Loucy (cell line): ENCODE results near the gene IGF2BP3.

Source experiments
- H2AFZ ChIP-seq: fragments of 200-600 bp; sonication (generic); 2 replicates; pipeline ENCODE4 v1.6.0; 2016; ENCODE audit warnings: antibody characterized with exemption, mild to moderate bottlenecking, low read length, moderate library complexity
- H3F3A ChIP-seq: fragments of 200-600 bp; 2 replicates; pipeline ENCODE4 v1.6.0; 2016; ENCODE audit warnings: antibody characterized with exemption, low read depth, mild to moderate bottlenecking
- H3K27me3 ChIP-seq: fragments of 200-600 bp; sonication (generic); 2 replicates; pipeline ENCODE4 v1.6.1; 2014; ENCODE audit warnings: low read length, mild to moderate bottlenecking; ENCODE audit not compliant: insufficient read depth, poor library complexity, severe bottlenecking
- H3K36me3 ChIP-seq: fragments of 200-600 bp; sonication (generic); 2 replicates; pipeline ENCODE4 v1.6.1; 2016; ENCODE audit warnings: low read length; ENCODE audit not compliant: insufficient read depth
- H3K4me1 ChIP-seq: fragments of 200-600 bp; sonication (generic); 2 replicates; pipeline ENCODE4 v1.5.1; 2014; ENCODE audit warnings: low read length, mild to moderate bottlenecking; ENCODE audit not compliant: insufficient read depth, poor library complexity, severe bottlenecking
- H3K4me2 ChIP-seq: fragments of 200-600 bp; sonication (generic); 2 replicates; pipeline ENCODE4 v1.6.0; 2014; ENCODE audit warnings: antibody characterized with exemption, low read length, low read depth, mild to moderate bottlenecking; ENCODE audit not compliant: poor library complexity, severe bottlenecking
- H3K4me3 ChIP-seq: fragments of 200-600 bp; sonication (generic); 2 replicates; pipeline ENCODE4 v1.5.1; 2014; ENCODE audit warnings: low read length, mild to moderate bottlenecking, mixed read lengths; ENCODE audit not compliant: poor library complexity, severe bottlenecking
- H3K79me2 ChIP-seq: fragments of 200-600 bp; sonication (generic); 2 replicates; pipeline ENCODE4 v1.6.1; 2014; ENCODE audit warnings: low read length; ENCODE audit not compliant: insufficient read depth
- H3K9ac ChIP-seq: fragments of 200-600 bp; sonication (generic); 2 replicates; pipeline ENCODE4 v1.6.0; 2014; ENCODE audit warnings: mild to moderate bottlenecking, low read depth, low read length, moderate library complexity; ENCODE audit not compliant: poor library complexity, severe bottlenecking
- H3K9me2 ChIP-seq: fragments of 200-600 bp; sonication (generic); replicated peaks from 2 replicates; pipeline ENCODE4 v1.6.1; 2016; ENCODE audit warnings: low read depth, low read length, mixed read lengths
- H3K9me3 ChIP-seq: fragments of 200-600 bp; sonication (generic); 2 replicates; pipeline ENCODE4 v1.6.1; 2014; ENCODE audit warnings: mild to moderate bottlenecking, antibody characterized with exemption, low read length, low read depth; ENCODE audit not compliant: insufficient read depth
- H4K20me1 ChIP-seq: fragments of 200-600 bp; sonication (generic); 2 replicates; pipeline ENCODE4 v1.6.0; 2014; ENCODE audit warnings: antibody characterized with exemption, low read length, mild to moderate bottlenecking; ENCODE audit not compliant: insufficient read depth, poor library complexity, severe bottlenecking
- EZH2phosphoT487 ChIP-seq: fragments of 200-600 bp; IDR thresholded peaks from 2 replicates; pipeline ENCODE4 v1.6.1; 2018; ENCODE audit warnings: antibody characterized with exemption, mild to moderate bottlenecking, moderate library complexity, borderline replicate concordance
- TF ChIP-seq, protein P1 (sequence below): fragments of 200-600 bp; sonication (generic); conservative IDR thresholded peaks from 2 replicates; pipeline ENCODE4 v1.5.1; 2014; ENCODE audit warnings: mild to moderate bottlenecking, antibody characterized with exemption, low read length

IGF2BP3 gene

DNA sequence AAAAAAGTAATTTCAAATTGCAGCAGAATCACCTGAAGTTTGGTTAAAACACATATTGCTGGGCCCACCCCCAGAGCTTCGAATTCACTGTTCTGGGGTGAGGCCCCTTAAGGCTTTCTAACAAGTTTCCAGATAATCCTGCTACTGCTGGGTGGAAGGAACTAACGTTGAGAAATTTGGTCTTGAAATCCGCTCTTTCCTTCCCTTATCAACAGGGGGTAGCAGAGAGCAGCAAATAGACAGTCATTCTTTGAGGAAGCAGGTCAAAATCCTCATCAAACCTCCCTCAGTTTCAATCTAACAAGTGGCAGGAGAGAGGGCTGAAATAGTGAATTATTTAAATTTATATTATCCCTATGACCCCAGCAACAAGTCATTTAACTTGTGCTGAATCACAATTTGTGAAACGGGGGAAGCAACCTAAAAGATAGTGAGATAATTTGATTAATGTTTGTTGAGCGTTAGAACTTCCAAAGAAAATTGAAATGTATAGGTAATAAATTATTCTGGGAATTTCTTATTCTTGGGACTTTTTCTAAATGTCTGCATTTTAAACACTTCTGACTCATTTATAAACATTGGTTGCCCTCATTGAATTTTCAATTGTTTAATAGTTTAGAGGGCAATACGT is 192.8 kb downstream of the IGF2BP3 start:
- Histone ChIP-seq H3K36me3 (no peaks in the 10 kb centered on the region), H3K9me2 (no peaks in the 10 kb centered on the region), H2AFZ (peak overlapping the region; percentile 25; the same call in 1 of the 2 replicates), H3K79me2 (no peaks in the 10 kb centered on the region), H3K9ac (no peak overlapping the region), H3F3A (no peaks in the 10 kb centered on the region), H4K20me1 (no peaks in the 10 kb centered on the region), H3K4me2 (no peak overlapping the region), H3K27me3 (no peaks in the 10 kb centered on the region), H3K4me3 (no peak overlapping the region), H3K4me1 (peaks cover 10% of the 10 kb centered on the region), H3K9me3 (no peaks in the 10 kb centered on the region)
- no peak for TF ChIP-seq EZH2phosphoT487
- TF ChIP-seq, protein P1, sequence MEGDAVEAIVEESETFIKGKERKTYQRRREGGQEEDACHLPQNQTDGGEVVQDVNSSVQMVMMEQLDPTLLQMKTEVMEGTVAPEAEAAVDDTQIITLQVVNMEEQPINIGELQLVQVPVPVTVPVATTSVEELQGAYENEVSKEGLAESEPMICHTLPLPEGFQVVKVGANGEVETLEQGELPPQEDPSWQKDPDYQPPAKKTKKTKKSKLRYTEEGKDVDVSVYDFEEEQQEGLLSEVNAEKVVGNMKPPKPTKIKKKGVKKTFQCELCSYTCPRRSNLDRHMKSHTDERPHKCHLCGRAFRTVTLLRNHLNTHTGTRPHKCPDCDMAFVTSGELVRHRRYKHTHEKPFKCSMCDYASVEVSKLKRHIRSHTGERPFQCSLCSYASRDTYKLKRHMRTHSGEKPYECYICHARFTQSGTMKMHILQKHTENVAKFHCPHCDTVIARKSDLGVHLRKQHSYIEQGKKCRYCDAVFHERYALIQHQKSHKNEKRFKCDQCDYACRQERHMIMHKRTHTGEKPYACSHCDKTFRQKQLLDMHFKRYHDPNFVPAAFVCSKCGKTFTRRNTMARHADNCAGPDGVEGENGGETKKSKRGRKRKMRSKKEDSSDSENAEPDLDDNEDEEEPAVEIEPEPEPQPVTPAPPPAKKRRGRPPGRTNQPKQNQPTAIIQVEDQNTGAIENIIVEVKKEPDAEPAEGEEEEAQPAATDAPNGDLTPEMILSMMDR: peak; percentile 86

- H3K9me2 ChIP-seq: no peaks in the 10 kb centered on the region
- H2AFZ ChIP-seq: 0 out of 2 replicates have a peak overlapping the region, but pooled peaks have one; percentile 11
Observed at GRCh38 chr7:23276947-23277346, 193.3 kb downstream of the IGF2BP3 start.

DNA sequence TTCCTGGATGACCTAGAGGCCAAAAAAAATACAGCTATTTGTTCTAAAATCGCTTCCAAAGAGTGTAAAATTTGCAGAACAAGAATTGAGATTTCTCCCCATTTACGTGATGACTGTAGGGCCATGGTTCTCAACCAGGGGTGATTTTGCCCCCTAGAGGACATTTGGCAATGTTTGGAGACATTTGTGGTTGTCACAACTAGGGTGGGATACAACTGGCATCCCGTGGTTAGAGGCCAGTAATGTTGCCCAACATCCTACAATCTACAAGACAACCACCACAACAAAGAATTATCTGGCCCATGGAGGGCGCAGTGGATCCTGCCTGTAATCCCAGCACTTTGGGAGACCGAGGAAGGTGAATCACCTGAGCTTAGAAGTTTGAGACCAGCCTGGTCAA is 193.9 kb downstream of the IGF2BP3 start:
- Histone ChIP-seq H3K4me2 (no peak overlapping the region), H3K9ac (no peak overlapping the region), H4K20me1 (no peaks in the 10 kb centered on the region), H3K4me1 (peaks cover 10% of the 10 kb centered on the region), H3K9me2 (no peaks in the 10 kb centered on the region), H3K27me3 (no peaks in the 10 kb centered on the region), H3K9me3 (no peaks in the 10 kb centered on the region), H3K4me3 (no peak overlapping the region), H3K79me2 (no peaks in the 10 kb centered on the region), H3K36me3 (no peaks in the 10 kb centered on the region), H2AFZ (no peak overlapping the region), H3F3A (no peaks in the 10 kb centered on the region)
- no peak for TF ChIP-seq EZH2phosphoT487
- TF ChIP-seq, protein P1: peak; percentile 62

More at GRCh38 chr7:23276947-23277346, 193.3 kb downstream of the IGF2BP3 start:
- TF ChIP-seq, protein P1: no peak
- TF ChIP-seq EZH2phosphoT487: no peak
- no peaks in the 10 kb centered on the region for H4K20me1 ChIP-seq
- no peaks in the 10 kb centered on the region for H3F3A ChIP-seq
- peaks cover 10% of the 10 kb centered on the region for H3K4me1 ChIP-seq
- no peak overlapping the region for H3K4me2 ChIP-seq
- H3K36me3 ChIP-seq: no peaks in the 10 kb centered on the region
- no peaks in the 10 kb centered on the region for H3K79me2 ChIP-seq
- H3K9ac ChIP-seq: no peak overlapping the region
- no peak overlapping the region for H3K4me3 ChIP-seq
- H3K27me3 ChIP-seq: no peaks in the 10 kb centered on the region
- H3K9me3 ChIP-seq: no peaks in the 10 kb centered on the region
